Measurements from ENCODE around the gene WFIKKN1. TPM values are rescaled to one million over a fixed set of nuclear protein-coding genes. Genes with fewer than 3 reads are reported as not detected.

Gene WFIKKN1
- total RNA-seq: 0.20 and 0.37 TPM in 2 replicates

GRCh38 chr16:630815-631405 is at the start of gene WFIKKN1:
Gene WFIKKN1 (plus strand): TSS chr16:630985. CDS start chr16:631254, 269 bp downstream.

GRCh38 chr16:589658-590187 is 41.1 kb upstream of the WFIKKN1 start, which contains the start of gene RAB40C:
Gene RAB40C (plus strand): TSS chr16:590066. CDS start chr16:590292, 226 bp downstream.

GRCh38 chr16:636206-637080 is 5.7 kb downstream of the WFIKKN1 start, which contains the start of gene METTL26:
Gene METTL26 (minus strand): TSS chr16:636305. CDS start chr16:636290, 15 bp downstream.

GRCh38 chr16:641326-642188 is 10.8 kb downstream of the WFIKKN1 start, which contains the start of gene MCRIP2:
Gene MCRIP2 (plus strand): TSS chr16:641828. CDS start chr16:641992, 164 bp downstream.

GRCh38 chr16:648781-649589 is 18.2 kb downstream of the WFIKKN1 start, which contains the start of gene WDR90:
Gene WDR90 (plus strand): TSS chr16:649365. CDS start chr16:649417, 52 bp downstream.

GRCh38 chr16:667780-668518 is 37.2 kb downstream of the WFIKKN1 start, which contains the start of gene RHOT2:
Gene RHOT2 (plus strand): TSS chr16:668132. CDS start chr16:668200, 68 bp downstream.

GRCh38 chr16:674968-675883 is 44.4 kb downstream of the WFIKKN1 start, which contains the start of gene RHBDL1:
Gene RHBDL1 (plus strand): TSS chr16:675671. CDS start chr16:675791, 120 bp downstream.

GRCh38 chr16:679814-680624 is 49.2 kb downstream of the WFIKKN1 start, which contains the start of gene STUB1:
Gene STUB1 (plus strand): TSS chr16:680410. CDS start chr16:680526, 116 bp downstream.

Other genes starting within 250 kb of the WFIKKN1 start
- gene PGAP6, start 249.0 kb upstream of the WFIKKN1 start, total RNA-seq: 38.9 and 44.6 TPM in 2 replicates
- gene NME4, start 233.8 kb upstream of the WFIKKN1 start, total RNA-seq: 69.6 and 110 TPM in 2 replicates
- 14.9 and 23.9 TPM in 2 replicates for gene DECR2, start 229.1 kb upstream of the WFIKKN1 start, total RNA-seq
- gene RAB11FIP3, start 205.3 kb upstream of the WFIKKN1 start, total RNA-seq: 21.7 and 23.5 TPM in 2 replicates
- gene CAPN15, start 103.3 kb upstream of the WFIKKN1 start, total RNA-seq: 45.2 and 67.6 TPM in 2 replicates
- gene PRR35, start 70.6 kb upstream of the WFIKKN1 start, total RNA-seq: not detected in 2 replicates
- 0.37 and 0.59 TPM in 2 replicates for gene NHLRC4, start 64.0 kb upstream of the WFIKKN1 start, total RNA-seq
- gene PIGQ, start 61.0 kb upstream of the WFIKKN1 start, total RNA-seq: 23.5 and 25.6 TPM in 2 replicates
- gene RAB40C, start 40.9 kb upstream of the WFIKKN1 start, total RNA-seq: 11.4 and 13.3 TPM in 2 replicates
- gene METTL26, start 5.3 kb downstream of the WFIKKN1 start, total RNA-seq: 88.2 and 125 TPM in 2 replicates
- gene MCRIP2, start 10.8 kb downstream of the WFIKKN1 start, total RNA-seq: 23.7 and 25.7 TPM in 2 replicates
- 15.4 and 25.8 TPM in 2 replicates for gene WDR90, start 18.4 kb downstream of the WFIKKN1 start, total RNA-seq
- 40.4 and 58.6 TPM in 2 replicates for gene RHOT2, start 37.1 kb downstream of the WFIKKN1 start, total RNA-seq
- 0.39 and 1.8 TPM in 2 replicates for gene RHBDL1, start 44.7 kb downstream of the WFIKKN1 start, total RNA-seq
- 129 and 152 TPM in 2 replicates for gene STUB1, start 49.4 kb downstream of the WFIKKN1 start, total RNA-seq
- 30.9 and 35.6 TPM in 2 replicates for gene JMJD8, start 53.3 kb downstream of the WFIKKN1 start, total RNA-seq
- 9.6 and 10.0 TPM in 2 replicates for gene WDR24, start 59.4 kb downstream of the WFIKKN1 start, total RNA-seq
- gene FBXL16, start 74.8 kb downstream of the WFIKKN1 start, total RNA-seq: 0.37 and 0.59 TPM in 2 replicates
- 54.0 and 71.2 TPM in 2 replicates for gene METRN, start 84.1 kb downstream of the WFIKKN1 start, total RNA-seq
- gene ANTKMT, start 90.2 kb downstream of the WFIKKN1 start, total RNA-seq: 27.2 and 28.3 TPM in 2 replicates
- gene CCDC78, start 95.5 kb downstream of the WFIKKN1 start, total RNA-seq: 3.7 and 4.7 TPM in 2 replicates
- 15.8 and 18.8 TPM in 2 replicates for gene HAGHL, start 96.1 kb downstream of the WFIKKN1 start, total RNA-seq
- 34.8 and 36.0 TPM in 2 replicates for gene CIAO3, start 110.0 kb downstream of the WFIKKN1 start, total RNA-seq
- not detected in 2 replicates for gene MSLN, start 129.7 kb downstream of the WFIKKN1 start, total RNA-seq
- gene RPUSD1, start 157.4 kb downstream of the WFIKKN1 start, total RNA-seq: 27.2 and 29.1 TPM in 2 replicates
- 16.9 and 20.1 TPM in 2 replicates for gene CHTF18, start 157.6 kb downstream of the WFIKKN1 start, total RNA-seq
- not detected in 2 replicates for gene GNG13, start 169.7 kb downstream of the WFIKKN1 start, total RNA-seq

Measured in subcutaneous preadipocyte (primary cell).